DMS114 treated with DMSO at 0.1 percent for 48 hours (cell line): ENCODE measurements around the gene RBPJ.
A peak's percentile ranks its signal among the peaks of the same experiment; 100 is the strongest.

ENCODE experiments used
- DNase-seq: peaks from one replicate; lab custom pipeline; 2025; ENCODE audit not compliant: unreplicated experiment; lab: John Stamatoyannopoulos, UW

The RBPJ gene

DNA sequence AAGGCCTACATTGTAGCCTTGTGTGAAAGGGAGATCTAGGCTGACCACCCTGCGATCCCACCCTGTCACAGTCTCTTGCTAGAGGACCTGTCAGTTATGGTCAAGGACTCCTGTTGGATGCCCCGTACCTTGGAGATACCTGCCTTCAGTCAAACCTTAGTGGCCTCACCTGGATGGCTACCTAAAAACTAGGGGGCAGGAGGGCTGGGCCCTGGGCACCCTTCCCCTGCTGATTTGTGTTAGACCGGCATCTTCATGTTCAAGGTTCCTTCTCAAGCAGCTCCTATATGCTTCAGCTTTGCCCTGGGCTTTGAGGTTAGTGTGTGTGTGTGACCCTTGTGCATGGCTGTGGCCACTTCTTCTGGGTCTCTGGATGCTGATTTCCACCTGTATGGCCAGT, 134.1 kb downstream of the RBPJ start:
- no peak for DNase-seq

DNA sequence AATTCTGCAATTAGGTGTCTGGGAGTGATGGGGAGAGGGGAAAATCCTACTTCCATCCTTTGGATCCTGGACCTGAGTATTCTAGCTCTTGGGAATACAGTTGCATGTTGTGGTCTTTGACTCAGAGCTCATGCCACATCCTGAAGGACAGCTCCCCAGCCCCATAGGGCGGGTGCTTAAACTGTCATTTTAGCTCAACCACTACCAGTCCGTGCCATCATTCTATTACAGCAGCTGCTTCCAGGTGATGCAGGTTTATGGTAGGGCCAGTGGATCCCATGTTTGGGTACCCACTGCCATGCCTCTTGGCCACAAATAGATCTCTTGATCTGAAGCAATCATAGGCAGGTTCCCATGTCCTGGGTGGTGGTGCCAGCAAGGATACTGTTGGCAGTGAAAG, 134.8 kb downstream of the RBPJ start:
- no peak for DNase-seq

DNA sequence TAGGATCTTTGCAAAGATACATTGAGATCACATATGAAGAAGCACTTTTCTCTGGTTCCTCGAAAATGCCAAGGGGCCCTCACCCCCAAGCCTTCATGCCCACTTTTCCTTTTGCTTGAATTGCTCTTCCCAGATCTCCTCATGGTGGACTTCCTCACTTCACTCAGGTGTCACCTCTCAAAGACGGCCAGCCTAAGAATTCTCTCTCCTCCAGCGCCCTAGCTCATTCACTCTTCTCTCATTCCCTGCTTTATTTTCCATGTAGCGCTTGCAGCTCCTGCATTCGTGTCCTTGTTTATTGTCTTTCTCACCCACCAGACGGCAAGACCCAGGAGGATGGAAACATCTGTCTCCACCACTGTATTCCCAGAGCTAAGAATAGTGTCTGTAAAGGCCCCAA, 136.6 kb downstream of the RBPJ start:
- no peak for DNase-seq

DNA sequence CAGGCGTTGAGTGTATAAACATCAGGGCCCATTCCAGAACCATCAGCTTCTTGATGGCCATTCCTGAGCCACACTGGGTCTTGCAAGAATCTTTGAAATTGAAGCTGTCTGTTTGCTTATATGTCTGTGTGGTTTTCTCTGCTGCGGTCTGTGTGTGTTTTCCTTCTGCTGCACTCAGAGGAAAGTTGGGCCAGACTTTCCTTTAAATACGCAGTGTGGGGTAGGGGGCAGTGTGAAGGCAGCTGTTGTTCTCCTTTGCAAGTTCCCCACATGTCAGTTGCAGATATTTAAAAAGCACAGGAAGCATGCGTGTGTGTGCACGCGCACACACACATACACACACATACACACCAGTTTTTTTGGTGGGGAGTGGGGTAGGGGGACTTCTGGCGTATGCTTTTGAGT, 137.3 kb downstream of the RBPJ start:
- no peak for DNase-seq

DNA sequence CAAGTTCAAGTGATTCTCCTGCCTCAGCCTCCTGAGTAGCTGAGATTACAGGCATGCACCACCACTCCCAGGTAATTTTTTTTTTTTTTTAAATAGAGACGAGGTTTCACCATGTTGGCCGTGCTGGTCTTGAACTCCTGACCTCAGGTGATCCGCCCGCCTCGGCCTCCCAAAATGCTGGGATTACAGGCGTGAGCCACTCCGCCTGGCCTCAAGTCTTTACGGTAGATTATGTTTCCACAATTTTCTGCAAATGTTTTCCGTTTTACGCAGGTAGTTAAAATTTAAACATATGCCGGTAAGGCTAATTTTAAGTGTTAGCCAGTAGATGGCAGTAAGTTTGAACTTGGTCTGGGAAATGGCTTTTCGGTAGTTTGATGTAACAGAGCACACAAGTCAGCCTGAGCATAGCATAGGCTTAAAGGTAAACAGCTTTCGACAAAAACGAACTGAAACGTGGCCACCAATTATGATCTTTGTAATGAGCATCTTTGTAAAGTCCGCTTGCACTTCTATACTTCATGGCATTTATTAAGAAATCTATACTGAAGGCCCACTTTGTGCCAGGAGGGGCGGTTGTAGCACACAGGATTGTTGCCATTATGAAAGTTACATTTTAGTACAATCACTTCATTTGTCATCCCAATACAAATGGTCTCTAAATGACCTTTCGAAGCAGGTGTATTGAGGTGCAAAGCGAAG, 138.4 kb downstream of the RBPJ start:
- peak; percentile 55 for DNase-seq

DNA sequence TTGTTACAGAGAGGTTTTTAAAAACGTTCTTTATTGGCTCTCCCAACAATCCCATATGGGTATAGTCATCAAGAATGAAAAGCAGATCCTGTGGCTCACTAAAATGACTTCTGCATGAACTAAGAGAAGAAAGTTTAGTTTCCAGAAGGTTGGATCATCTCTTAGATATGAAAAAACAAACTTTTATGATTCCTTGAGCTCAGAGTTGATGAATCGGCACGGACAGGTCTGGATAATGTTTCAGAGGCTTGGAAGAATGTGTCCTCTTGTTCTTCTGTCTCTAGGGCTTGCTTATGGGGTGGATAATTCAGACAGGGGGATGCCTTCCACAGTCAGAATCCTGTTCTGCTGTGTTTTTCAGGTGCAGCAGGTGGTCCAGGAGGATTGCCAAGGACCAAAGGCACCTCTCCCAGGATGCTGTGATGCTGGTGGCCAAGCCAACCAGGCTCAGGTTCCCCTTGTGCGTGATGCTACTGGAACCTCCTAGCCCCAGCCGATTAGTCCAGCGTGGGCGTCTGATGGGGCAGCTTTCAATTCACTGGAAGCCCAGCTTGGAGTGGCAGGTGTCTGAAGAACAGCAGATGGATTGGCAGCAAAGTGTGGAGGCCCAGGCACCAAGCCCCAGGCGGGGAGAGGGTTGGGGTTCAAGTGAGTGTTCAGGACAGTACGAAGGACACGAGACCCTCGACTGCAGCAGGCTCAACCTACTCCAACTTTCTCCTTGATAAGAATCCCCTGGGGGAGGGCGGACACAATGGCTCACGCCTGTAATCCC, 139.1 kb downstream of the RBPJ start:
- DNase-seq: no peak

DNA sequence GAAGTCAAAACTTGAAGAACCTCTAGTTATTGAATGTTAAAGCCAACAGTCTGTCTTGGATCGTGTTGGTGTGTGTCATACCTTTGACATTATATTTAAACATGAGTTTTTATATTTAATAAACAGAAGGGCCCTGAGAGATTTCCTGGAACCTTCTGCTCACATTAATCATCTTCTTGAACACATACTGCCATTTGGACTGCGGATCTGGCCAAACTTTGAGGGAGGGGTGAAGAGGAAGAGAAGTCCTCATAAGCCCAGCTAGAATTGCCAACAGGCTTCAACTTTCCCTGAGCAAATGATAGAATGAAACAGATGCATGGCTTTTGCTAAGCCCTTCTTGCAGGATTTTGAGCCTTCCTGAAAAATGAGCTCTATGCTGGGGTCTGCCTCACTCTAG, 142.1 kb downstream of the RBPJ start:
- no peak for DNase-seq

DNA sequence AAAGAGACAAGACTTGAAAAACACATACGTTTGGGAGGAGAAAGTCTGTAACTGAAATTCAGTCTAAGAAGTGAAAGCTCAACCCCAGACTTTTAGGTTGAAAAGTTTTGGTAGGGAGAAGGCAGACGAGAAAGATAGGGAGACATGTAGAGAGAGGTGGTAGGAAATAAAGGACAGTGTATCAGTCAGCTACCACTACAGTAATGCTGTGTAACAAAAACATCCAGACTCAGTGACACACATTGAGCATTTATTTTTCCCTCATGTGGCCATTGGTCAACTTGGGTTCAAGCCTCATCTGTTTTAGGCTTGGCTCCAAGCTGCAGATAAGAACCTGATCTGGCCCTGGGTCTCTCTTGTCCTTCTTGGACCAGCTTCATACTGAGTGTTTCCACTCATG, 142.6 kb downstream of the RBPJ start:
- no peak for DNase-seq

DNA sequence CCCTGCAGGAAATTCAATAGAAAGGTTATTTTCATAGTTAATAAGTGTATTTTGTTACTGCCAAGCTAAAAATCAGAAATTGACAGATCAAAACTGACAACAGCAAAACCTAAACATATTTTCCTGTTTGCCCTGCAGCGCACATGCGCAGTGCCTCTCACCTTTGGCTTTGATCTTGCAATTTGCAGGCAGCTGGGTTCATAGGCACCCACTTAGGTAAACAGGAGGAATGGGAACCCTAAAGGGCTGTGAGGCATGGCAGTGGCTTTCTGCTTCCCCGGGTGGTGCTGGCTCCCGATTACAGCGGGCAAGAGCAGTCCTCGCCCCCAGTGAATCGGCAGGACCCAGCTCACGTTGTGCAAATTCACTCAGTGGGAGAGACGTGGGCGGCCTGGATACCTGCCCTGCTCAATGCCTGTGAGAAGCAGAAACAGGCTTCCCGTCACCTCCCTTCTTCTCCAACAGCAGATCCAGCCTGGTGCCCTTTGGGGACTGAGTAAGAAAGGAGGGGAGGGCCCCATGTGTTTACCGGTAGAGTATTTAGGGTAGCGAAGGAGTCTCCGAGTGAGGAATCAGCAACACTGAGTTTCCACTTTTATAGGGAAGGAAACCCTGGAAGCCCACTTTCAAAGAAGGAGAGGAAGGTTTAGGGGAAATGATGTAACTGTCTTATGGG, 143.7 kb downstream of the RBPJ start:
- DNase-seq: no peak

DNA sequence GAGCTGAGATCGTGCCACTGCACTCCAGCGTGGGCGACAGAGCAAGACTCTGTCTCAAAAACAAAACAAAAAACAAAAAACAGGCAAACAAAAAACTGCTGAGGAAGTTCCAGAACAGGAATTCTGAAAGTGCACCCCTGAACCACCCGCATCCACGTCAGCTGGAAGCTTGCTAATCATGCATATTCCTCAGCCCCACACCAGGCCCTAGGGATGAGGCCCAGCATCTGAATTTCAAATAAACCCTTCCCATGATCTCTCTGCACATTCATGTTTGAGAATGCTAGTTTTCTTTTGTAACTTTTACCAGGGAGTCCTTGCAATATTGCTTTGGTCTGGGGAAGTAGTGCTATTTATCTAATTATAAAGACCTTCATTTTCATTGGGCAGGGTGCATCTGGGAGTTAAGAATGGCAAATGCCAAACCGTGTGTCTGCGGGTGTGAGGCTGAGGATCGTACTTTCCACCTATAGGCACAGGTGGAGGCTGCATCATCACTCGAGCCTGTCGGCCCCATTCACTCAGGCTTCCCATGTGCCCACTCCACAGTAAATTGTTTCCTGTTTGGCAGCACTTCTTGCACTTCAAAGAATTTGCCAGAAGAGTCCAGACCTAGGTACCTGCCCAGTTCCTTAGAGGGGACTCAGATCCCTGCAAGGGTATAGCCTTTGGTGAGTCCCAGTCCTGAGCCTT, 145.9 kb downstream of the RBPJ start:
- DNase-seq: no peak

DNA sequence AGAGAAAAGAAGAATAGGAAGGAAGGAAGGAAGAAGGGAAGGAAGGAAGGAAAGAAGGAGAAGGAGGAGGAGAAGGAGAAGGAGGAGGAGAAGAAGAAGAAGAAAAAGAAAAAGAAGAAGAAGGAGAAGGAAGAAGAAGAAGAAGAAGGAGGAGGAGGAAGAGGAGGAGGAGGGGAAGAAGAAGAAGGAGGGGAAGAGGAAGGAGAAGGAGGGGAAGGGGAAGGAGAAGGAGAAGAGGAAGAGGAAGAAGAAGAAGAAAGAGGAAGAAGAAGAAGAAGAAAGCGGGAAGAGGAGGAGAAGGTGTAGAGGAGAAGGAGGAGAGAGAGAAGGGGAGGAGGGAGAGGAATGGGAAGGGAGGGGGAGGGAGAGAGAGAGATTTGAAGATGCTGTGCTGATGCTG, 146.9 kb downstream of the RBPJ start:
- no peak for DNase-seq

DNA sequence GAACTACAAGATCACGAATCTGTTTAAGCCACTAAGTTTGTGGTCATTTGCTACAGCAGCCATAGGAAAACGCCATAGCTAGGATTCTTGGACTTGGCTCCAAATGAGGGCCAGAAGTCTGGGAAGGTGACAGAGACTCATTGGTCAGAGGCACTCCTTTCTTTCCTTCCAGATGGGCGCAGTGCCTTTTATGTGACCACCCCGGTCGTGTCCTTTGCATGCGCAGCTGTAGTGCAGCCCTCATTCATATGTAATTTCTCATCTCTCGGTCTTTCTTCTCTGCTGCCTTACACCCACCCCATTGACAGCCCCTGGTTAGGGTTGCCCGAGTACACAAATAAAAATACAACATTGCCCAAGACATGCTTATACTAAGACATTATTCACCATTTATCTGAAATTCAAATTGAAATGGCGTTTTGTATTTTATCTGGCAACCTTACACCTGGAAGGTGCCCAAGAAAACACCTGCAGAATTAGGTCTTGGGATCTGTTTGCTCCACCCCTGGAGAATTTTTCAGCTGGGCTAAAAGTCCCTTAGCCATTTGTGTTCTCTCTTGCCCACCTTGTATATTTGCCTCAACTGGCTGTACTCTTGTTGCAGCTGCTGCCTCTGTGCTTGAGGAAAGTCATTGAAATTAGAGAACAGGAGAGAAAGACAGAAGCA, 147.6 kb downstream of the RBPJ start:
- DNase-seq: no peak

DNA sequence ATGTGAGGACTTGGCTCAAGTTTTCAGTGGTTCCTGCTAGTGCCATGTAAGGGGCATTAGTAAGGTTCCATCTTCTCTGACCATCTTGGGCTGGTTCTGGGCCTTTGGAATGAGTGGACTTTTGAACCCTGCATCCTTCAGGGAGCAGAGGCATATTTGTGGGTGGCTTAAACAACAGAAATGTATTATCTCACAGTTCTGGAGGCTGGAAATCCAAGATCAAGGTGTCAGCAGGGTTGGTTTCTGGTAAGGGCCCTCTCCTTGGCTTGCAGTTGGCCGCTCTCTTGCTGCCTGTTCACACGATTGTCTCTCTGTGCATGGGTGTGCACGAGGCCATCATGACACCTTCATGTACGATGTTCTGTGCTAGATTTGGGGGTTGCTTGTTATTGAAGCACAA, 148.2 kb downstream of the RBPJ start:
- no peak for DNase-seq

DNA sequence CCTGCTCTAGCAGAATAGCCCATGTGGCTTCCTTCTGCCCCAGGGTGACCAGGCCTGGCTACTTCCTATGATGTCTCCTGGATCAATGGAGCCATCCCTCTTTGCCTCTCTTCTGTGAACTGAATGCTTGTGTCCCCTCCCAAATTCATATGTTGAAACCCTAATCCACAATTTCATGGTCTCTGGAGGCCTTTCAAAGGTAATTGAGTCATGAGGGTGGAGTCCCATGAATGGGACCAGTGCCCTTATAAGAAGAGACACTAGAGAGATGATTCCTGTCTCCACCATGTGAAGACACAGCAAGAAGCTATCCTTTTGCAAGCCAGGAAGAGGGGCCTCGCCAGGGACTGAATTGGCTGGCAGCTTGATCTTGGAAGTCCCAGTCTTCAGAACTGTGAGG, 151.1 kb downstream of the RBPJ start:
- DNase-seq: no peak

DNA sequence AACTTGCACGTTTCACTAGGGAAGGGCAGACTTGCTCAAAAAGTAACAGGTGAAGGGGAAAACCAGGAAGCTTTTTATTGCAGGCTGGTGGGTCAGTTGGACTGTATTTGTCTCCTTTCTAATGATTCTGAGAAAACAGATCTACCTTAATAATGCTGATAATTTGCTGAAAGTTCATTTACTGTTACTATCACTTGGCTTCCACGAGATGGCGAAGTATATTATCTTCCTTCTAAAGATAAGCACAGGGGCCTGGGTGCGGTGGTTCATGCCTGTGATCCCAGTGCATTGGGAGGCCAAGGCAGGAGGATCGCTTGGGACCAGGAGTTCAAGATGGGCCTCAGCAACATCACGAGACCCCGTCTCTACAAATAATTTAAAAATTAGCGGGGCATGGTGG, 153.1 kb downstream of the RBPJ start:
- no peak for DNase-seq

DNA sequence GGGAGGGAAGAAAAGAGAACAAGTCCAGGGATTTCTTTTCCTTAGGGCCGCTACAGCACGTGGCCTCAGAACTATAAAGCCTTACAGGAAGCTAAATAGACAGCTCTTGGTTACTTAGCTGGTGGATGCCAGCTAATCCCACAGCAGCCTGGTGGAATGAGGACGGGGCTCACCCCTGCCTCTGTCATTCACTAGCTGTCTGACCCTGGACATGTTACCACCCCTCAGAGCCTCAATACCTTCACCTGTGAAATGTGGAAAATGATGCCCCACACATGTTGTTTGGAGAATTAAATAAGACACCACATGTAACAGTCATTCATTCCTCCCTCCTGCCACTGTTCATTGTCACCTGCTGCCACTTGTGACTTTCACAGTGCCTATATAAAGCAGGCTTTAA, 153.7 kb downstream of the RBPJ start:
- DNase-seq: no peak

DNA sequence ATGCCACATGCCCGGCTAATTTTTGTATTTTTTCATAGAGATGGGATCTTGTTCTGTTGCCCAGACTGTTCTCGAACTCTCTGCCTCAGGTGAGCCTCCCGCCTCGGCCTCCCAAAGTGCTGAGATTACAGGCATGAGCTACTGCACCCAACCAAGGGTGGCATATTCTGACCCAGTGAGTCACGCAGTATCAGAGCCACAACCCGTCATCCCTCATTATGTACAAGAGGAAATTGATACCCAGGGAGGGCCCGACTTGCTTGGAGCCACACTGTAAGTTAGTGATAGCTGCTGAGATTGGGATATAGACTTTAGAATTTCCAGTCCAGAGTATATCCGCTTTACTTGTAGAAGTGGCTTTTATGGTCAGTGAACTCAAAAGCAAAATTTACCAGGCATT, 154.9 kb downstream of the RBPJ start:
- DNase-seq: no peak

DNA sequence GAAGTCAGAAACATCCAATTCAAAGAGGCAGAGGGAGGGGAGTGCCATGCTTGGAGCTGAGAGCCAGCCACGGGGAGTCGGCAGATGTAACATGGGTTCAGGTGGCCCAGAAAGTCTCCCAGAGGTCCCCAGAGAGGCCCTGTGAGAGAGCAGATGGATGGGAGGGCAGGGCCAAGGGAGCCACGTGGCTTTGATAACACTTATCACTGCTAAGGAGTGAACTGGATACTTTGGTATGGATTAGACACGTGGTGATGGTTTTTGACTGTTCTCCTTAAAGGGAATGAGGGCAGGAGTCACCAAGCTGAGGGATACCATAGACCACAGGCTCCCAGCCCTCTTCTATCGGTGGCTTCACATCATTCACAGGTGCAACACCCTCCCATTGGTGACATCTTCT, 155.7 kb downstream of the RBPJ start:
- no peak for DNase-seq

DNA sequence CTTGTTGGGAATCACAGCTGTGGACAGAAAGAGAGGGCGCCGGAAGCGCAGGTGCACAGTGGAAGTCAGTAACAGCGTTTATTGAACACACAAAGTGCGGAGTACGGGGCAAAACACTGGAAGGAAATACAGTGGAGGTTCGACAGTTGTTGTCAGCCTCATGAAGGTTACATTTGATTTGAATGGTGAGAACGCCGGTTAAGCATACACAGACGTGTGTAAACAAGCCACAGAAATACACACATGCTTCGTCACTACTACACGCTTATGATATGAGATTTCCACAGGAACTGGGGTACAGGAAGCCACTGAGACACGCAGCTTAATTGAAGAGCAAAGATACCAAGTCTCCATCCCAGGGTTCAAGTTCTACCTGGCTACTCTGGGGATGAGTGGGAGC, 157.5 kb downstream of the RBPJ start:
- no peak for DNase-seq

DNA sequence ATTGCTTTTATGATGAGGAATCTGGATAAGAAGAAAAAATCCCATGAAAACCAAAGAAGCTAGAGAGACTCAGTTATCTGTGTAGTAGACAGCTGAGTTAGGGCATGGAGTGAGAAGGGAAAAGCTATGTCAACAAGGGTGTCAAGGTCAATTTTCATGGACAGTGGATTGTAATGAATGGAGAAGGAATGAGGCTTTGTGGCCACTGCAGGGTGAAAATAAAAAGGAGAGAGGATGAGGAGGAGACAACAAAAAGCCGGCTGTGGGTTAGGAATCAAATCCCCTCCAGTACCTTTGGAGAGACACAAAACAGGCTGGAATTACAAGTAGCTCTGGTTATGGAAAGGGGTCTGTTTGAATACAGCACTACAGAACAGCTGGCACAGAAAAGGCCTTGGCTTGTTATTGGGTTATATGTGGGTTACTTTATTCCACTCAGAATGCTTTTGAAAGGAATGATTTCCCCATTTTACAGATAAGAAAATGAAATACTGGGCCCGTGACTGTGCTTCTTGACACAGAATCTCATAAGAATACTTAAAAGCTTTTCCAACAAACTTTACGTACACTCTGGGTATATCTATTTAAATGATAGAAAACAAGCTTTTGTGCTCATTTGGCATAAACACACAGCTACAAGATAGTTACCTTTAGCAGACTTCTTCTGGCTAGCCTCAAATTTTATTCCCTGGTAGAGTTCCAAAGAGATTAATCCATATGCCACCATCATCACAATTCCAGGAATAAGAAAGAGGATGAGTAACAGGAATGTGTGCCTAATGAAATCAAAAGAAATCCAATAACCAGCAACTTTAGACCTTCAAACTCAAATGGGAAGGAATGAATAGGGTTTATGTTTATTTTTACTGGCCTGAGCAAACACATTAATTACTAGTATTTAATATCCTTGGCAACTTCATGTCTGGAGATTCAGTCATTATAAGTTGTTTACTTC, 162.0 kb downstream of the RBPJ start:
- DNase-seq: no peak
